Activated CD8-positive, alpha-beta memory T cell treated with anti-CD3 and anti-CD28 coated beads, Interleukin-2, amount 50 U/mL, for 1 hour (primary cell): ENCODE measurements around the gene SPEF1.
"Not testable (repeated sequence)": the region's sequence is repeated elsewhere in the genome, so short reads cannot be mapped to it uniquely, and the experiment has no call there.

Experiments
- DNase-seq: peaks from one replicate; pipeline ENCODE4 v3.0.0-alpha.2; 2020; ENCODE audit errors: extremely low read depth

Gene SPEF1

DNA sequence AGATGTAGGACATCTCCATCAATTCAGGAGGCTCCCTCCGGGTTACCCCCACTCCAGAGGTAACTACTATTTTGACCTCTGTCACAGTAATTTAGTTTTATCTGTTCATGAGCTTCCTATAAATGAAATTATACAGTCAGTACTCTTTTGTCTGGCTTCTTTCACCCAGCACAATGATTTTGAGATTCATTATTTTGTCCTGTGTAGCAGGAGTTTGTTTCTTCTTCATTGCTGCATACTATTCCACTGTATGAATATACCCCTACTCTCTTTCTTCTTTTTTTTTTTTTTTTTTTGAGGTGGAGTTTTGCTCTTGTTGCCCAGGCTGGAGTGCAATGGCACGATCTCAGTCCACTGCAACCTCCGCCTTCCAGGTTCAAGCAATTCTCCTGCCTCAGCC, 27.3 kb upstream of the SPEF1 start:
- DNase-seq: no peak

- DNase-seq: no peak
These were observed 23.5 kb upstream of the SPEF1 start for GRCh38 chr20:3804781-3805180.

GRCh38 chr20:3804254-3804751, 23.1 kb upstream of the SPEF1 start:
- DNase-seq: no peak

GRCh38 chr20:3803854-3804253, 22.6 kb upstream of the SPEF1 start:
- no peak for DNase-seq

DNA sequence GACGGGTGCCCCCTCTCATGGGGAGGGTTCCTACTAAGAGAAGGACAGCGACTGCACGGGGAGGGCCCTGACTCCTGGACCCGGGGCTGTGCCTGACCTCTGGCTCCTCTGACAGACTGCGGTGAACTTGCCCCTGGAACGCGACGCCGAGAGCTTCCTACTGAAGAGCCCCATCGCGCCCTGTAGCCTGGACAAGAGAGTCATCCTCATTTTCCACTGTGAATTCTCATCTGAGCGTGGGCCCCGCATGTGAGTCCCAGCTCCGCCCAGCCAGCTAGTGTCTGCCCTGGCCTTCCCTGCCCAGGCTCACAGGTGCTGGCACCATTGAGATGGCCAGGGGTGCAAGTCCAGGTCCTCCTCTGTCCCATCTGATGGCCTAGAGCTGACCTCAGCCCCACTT, 22.0 kb upstream of the SPEF1 start:
- no peak for DNase-seq

- no peak for DNase-seq
These were observed 21.4 kb upstream of the SPEF1 start for GRCh38 chr20:3802524-3803239.

- DNase-seq: no peak
These were observed 20.6 kb upstream of the SPEF1 start for GRCh38 chr20:3801846-3802245.

GRCh38 chr20:3801299-3801698, 20.1 kb upstream of the SPEF1 start:
- DNase-seq: no peak

DNA sequence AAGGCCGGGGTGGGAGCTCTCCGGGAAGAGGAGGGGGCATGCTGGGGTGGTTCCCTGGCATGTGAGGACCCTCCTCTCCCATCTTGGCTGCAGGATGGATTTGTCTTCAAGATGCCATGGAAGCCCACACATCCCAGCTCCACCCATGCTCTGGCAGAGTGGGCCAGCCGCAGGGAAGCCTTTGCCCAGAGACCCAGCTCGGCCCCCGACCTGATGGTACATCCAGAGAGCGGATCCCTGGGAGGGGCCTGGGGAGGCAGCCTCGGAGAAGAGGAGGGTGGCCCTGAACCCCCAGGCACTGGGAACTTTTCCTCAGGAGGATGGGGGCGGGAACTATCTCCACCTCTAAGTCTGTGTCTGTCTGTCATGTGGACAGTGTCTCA, 19.6 kb upstream of the SPEF1 start:
- no peak for DNase-seq

DNA sequence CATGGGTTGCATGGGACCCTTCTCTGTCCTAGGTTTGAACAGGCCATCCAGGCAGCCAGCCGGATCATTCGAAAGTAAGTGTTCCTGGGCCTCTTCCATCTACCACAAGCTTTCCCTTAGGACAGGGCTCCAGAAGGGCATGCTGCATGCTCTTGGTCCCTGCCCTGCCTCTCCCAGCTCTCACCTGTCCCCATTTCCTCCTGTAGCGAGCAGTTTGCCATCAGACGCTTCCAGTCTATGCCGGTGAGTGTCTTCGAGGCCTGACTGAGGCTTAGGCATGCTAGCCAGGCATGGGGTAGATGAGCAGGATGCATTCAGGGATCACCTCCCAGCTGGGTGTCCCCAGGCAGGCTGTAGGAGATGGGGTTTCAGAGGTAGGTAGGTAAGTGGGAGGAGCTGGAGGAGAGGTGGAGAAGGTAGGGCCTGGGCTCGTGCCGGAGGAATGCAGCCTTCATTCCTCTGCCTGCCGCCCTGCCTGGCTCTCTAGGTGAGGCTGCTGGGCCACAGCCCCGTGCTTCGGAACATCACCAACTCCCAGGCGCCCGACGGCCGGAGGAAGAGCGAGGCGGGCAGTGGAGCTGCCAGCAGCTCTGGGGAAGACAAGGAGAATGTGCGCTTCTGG, 19.1 kb upstream of the SPEF1 start:
- no peak for DNase-seq

GRCh38 chr20:3798908-3799248, 17.6 kb upstream of the SPEF1 start:
- no peak for DNase-seq

- DNase-seq: no peak
These were observed 17.1 kb upstream of the SPEF1 start for GRCh38 chr20:3798373-3798768.

DNA sequence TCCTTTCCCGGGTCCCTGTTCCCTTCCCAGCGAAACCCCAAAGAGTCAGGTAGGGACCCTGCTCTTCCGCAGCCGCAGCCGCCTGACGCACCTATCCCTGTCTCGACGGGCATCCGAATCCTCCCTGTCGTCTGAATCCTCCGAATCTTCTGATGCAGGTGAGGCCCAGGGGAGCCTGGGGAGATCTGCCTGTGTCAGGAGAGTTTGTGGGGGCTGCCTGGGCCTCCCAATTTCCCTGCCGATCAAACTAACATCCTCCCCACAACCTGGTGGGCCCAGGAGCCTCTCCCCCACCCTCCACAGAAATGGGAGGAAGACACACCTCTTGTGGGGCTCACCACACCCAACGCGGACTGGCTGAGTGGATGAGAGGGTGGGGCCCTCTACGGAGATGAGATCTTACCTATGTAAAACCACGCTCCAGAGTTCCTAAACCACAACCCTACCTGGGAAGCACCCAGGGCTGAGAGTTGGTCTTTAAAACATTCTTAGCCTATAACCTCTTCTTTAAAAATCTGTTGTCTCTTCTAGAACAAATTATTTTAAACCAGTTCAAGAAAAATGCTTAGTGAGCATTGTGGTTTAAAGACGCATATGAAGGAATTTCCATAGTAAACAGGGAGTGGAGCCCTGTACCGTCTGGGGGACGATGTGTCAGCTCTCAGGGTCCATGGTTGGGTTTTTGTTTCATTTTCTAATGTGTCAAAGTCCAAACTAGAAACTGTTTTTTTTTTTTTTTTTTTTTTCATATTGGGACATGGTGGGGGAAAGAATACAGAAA, 16.5 kb upstream of the SPEF1 start:
- no peak for DNase-seq

- no peak for DNase-seq
These were observed 15.9 kb upstream of the SPEF1 start for GRCh38 chr20:3797226-3797545.

DNA sequence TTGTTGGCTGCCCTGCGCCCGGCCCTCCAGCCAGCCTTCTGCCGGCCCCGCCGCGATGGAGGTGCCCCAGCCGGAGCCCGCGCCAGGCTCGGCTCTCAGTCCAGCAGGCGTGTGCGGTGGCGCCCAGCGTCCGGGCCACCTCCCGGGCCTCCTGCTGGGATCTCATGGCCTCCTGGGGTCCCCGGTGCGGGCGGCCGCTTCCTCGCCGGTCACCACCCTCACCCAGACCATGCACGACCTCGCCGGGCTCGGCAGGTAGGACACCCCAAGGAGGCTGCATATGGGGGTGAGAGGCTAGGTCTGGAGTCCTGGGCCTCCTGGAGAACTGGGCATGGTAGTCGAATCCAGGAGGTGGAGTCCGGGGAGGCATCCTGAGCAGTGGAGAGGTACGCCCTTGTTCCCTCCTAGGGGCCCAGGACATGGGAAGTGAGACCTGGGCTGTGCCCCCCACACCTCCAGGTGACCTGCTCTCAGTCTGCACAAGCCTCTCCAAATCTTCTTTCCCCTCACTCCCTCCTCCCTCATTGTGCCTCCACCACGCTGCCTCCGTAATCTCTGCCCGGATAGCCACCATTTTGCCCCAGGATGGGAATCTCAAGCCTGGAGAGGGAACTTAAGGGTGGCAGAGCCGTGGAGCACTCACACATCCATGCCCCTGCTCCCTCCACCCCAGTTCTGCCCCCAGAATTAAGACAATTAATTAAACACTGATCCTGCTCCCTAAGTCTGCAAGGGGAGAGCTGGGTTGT, 15.4 kb upstream of the SPEF1 start:
- DNase-seq: no peak

GRCh38 chr20:3795511-3796468, 14.5 kb upstream of the SPEF1 start, which contains the start of gene CDC25B:
TSS of gene CDC25B (plus strand) at chr20:3796310. CDS start at chr20:3796532, 222 bp downstream.
- peak; percentile 74 for DNase-seq

- no peak for DNase-seq
These were observed 13.6 kb upstream of the SPEF1 start for GRCh38 chr20:3794701-3795420.

- not testable (repeated sequence) for DNase-seq
These were observed 12.9 kb upstream of the SPEF1 start for GRCh38 chr20:3794168-3794567.

DNA sequence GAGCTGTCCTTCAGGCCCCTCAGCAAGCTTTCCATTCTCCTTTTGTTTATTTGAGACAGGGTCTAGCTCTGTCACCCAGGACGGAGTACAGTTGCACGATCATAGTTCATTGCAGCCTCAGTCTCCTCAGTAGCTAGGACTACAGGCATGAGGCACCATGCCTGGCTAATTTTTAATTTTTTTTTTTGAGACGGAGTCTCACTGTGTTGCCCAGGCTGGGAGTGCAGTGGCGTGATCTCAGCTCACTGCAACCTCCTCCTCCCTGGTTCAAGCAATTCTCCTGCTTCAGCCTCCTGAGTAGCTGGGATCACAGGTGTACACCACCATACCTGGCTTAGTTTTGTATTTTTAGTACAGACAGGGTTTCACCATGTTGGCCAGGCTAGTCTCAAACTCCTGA, 8.0 kb upstream of the SPEF1 start:
- not testable (repeated sequence) for DNase-seq

DNA sequence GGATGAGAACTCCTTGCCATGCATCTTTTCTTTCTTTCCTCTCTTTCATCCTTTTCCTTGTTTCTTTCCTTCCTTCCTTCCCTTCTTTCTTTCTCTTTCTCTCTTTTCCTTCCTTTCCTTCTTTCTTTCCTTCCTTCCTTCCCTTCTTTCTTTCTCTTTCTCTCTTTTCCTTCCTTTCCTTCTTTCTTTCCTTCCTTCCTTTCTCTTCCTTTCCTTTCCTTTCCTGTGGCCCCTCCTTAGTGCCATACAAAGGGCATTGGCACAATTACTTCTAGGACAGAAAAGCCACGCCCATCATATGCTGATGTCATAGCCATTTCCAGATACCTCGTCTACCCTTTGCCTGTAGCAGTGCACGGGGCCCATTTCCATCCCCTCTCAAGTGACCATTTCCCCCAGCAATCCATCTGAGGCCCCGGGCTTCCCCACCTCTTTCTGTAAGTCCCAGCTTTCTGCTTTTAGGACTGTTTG, 7.5 kb upstream of the SPEF1 start:
- DNase-seq: no peak
